Type B pancreatic cell (in vitro differentiated cells): ENCODE data around the gene PTPRU. TPM values are rescaled to one million over a fixed set of nuclear protein-coding genes. Genes with fewer than 3 reads are reported as not detected.
A peak's percentile ranks its signal among the peaks of the same experiment; 100 is the strongest.

Experiments used
- DNase-seq: peaks from one replicate; pipeline ENCODE4 v3.0.0; 2021; ENCODE audit warnings: mixed read lengths; ENCODE audit not compliant: unreplicated experiment; ENCODE audit errors: extremely low spot score
- H3K27ac Mint-ChIP-seq: 2 replicates; pipeline ENCODE4 v1.8.0; 2021; ENCODE audit warnings: mild to moderate bottlenecking, mixed read lengths
- H3K27me3 Mint-ChIP-seq: 2 replicates; pipeline ENCODE4 v1.8.0; 2021; ENCODE audit warnings: mixed read lengths
- H3K36me3 Mint-ChIP-seq: 2 replicates; pipeline ENCODE4 v1.8.0; 2021; ENCODE audit warnings: mixed read lengths
- H3K4me1 Mint-ChIP-seq: one replicate; pipeline ENCODE4 v1.8.0; 2021; ENCODE audit warnings: mixed read lengths; ENCODE audit not compliant: unreplicated experiment
- H3K4me3 Mint-ChIP-seq: 2 replicates; pipeline ENCODE4 v1.8.0; 2021; ENCODE audit warnings: mild to moderate bottlenecking, mixed read lengths
- H3K9me3 Mint-ChIP-seq: 2 replicates; pipeline ENCODE4 v1.8.0; 2021; ENCODE audit warnings: mixed read lengths
- total RNA-seq: library from RNA; stranded (reverse); gene quantifications from 2 replicates; pipeline ENCODE4 v1.2.1, GENCODE V29; 2021; ENCODE audit warnings: low replicate concordance
- TF ChIP-seq, protein P1 (sequence below): fragments of 200-600 bp; sonication (generic); conservative IDR thresholded peaks from 2 replicates; pipeline ENCODE4 v1.5.0; 2021; ENCODE audit warnings: antibody characterized with exemption, mild to moderate bottlenecking

Gene PTPRU
- total RNA-seq, 1 donor from 2014 or later = 66.6 TPM

GRCh38 chr1:29323636-29324035 lies 87.3 kb downstream of the PTPRU start:
- Mint-ChIP-seq H3K27ac (no peak overlapping the region), H3K36me3 (peaks cover 28% of the 10 kb centered on the region), H3K9me3 (no peaks in the 10 kb centered on the region), H3K4me1 (peaks cover 16% of the 10 kb centered on the region), H3K4me3 (no peak overlapping the region), H3K27me3 (no peaks in the 10 kb centered on the region)
- DNase-seq = no peak
- TF ChIP-seq, protein P1, sequence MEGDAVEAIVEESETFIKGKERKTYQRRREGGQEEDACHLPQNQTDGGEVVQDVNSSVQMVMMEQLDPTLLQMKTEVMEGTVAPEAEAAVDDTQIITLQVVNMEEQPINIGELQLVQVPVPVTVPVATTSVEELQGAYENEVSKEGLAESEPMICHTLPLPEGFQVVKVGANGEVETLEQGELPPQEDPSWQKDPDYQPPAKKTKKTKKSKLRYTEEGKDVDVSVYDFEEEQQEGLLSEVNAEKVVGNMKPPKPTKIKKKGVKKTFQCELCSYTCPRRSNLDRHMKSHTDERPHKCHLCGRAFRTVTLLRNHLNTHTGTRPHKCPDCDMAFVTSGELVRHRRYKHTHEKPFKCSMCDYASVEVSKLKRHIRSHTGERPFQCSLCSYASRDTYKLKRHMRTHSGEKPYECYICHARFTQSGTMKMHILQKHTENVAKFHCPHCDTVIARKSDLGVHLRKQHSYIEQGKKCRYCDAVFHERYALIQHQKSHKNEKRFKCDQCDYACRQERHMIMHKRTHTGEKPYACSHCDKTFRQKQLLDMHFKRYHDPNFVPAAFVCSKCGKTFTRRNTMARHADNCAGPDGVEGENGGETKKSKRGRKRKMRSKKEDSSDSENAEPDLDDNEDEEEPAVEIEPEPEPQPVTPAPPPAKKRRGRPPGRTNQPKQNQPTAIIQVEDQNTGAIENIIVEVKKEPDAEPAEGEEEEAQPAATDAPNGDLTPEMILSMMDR = no peak

GRCh38 chr1:29324202-29324601 lies 87.9 kb downstream of the PTPRU start:
- Mint-ChIP-seq H3K27me3 (no peaks in the 10 kb centered on the region), H3K36me3 (peaks cover 27% of the 10 kb centered on the region)

DNA sequence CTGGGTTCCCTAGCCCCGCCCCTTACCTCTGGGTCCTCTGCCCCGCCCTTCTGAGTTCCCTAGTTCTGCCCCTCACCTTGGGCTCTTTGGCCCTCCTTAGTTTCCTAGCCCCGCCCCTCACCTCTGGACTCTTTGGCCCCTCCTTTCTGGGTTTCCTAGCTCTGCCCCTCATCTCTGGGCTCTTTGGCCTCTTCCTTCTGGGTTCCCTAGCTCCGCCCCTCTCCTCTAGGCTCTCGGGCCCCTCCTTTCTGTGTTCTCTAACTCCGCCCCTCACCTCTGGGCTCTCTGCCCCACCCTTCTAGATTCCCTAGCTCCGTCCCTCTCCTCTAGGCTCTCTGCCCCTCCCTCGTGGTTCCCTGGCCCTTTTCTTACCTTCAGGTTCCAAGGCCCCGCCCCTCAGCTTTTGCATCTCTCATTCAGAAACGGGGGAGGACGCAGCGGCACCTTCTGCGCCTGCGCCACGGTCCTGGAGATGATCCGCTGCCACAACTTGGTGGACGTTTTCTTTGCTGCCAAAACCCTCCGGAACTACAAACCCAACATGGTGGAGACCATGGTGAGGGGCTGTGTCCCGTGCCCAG lies 88.5 kb downstream of the PTPRU start:
- Mint-ChIP-seq H3K27me3 (no peaks in the 10 kb centered on the region), H3K36me3 (peaks cover 27% of the 10 kb centered on the region), H3K4me3 (peak overlapping the region; percentile 23), H3K4me1 (peaks cover 14% of the 10 kb centered on the region), H3K9me3 (no peaks in the 10 kb centered on the region), H3K27ac (peak overlapping the region; percentile 74)
- DNase-seq = no peak
- TF ChIP-seq, protein P1 = no peak

More at GRCh38 chr1:29324202-29324601, 87.9 kb downstream of the PTPRU start:
- H3K4me1 Mint-ChIP-seq = peaks cover 14% of the 10 kb centered on the region
- TF ChIP-seq, protein P1 = no peak
- peak overlapping the region; percentile 74 for H3K27ac Mint-ChIP-seq
- no peak for DNase-seq
- H3K9me3 Mint-ChIP-seq = no peaks in the 10 kb centered on the region
- H3K4me3 Mint-ChIP-seq = no peak overlapping the region

GRCh38 chr1:29325675-29326074 lies 89.4 kb downstream of the PTPRU start:
- Mint-ChIP-seq H3K36me3 (peaks cover 25% of the 10 kb centered on the region), H3K27me3 (no peaks in the 10 kb centered on the region), H3K27ac (no peak overlapping the region), H3K4me3 (no peak overlapping the region), H3K9me3 (no peaks in the 10 kb centered on the region), H3K4me1 (peaks cover 14% of the 10 kb centered on the region)
- TF ChIP-seq, protein P1 = no peak
- no peak for DNase-seq

GRCh38 chr1:29326123-29326522 lies 89.8 kb downstream of the PTPRU start:
- H3K9me3 Mint-ChIP-seq = no peaks in the 10 kb centered on the region
- DNase-seq = no peak
- peaks cover 25% of the 10 kb centered on the region for H3K36me3 Mint-ChIP-seq
- no peaks in the 10 kb centered on the region for H3K27me3 Mint-ChIP-seq
- peaks cover 14% of the 10 kb centered on the region for H3K4me1 Mint-ChIP-seq
- no peak overlapping the region for H3K4me3 Mint-ChIP-seq
- TF ChIP-seq, protein P1 = no peak
- no peak overlapping the region for H3K27ac Mint-ChIP-seq
